ENCODE measurements around the gene TNFRSF6B. TPM values are rescaled to one million over a fixed set of nuclear protein-coding genes. Genes with fewer than 3 reads are reported as not detected.

Gene TNFRSF6B
- total RNA-seq, 2 experiments from 2014 or later: not detected

DNA sequence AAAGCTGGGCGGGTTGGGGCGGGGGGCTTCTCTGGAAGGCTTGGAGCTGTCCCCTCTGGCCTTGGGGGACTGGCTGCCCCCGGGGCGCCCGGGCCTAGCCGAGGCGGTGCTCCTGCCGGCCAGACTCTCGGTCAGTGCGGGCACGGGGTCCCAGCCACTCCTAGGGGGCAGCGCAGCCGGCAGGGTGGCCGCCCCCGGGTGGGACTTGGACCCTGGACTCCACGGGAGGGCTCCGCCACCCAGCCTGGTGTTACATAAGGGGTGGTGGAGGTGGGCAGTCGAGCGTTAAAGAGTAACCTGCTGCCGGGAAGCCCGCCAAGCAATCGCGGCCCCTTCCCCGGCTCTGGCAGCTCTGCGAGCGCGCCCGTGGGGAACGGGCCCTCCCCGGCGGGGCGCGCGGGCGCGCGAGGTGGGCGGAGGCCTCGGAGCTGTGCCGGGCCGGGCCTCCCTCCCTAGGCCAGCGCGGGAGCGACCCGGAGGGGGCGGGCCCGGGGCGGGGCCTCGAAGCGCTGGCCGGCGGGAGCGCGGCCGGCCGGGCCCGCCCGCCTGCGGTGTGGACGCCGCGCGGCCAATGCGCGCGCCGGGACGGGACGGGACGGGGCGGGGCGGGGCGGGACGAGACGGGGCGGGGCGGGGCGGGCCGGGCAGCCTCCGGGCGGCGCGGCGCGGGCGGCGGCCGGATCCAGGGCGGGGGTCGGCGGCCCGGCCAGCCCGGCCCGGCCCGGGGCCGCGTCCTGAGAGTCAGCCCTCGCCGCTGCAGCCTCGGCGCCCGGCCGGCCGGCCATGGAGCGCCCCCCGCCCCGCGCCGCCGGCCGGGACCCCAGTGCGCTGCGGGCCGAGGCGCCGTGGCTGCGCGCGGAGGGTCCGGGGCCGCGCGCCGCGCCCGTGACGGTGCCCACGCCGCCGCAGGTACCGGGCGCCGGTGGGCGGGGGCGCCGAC, 42.9 kb downstream of the TNFRSF6B start, which contains the start of gene SLC2A4RG:
Gene SLC2A4RG (plus strand): TSS at position 647 of the 940 bp plus-strand sequence. CDS start 137 bp downstream, at position 784.
- no peaks in the 10 kb centered on the region for H3K9me3 Mint-ChIP-seq
- POLR2A ChIA-PET: interaction anchor here (0.6 to 6.4 kb wide), 6 partner anchors 10 to 126 kb away, joined by 3 to 98 read pairs (median 3); partner anchors contain the start of genes ARFRP1, TPD52L2 and ZGPAT
- no peaks in the 10 kb centered on the region for H3K27me3 Mint-ChIP-seq
- H3K4me3 Mint-ChIP-seq: peak within 1 kb of the TSS; percentile 70
- peak within 1 kb of the TSS; percentile 30 for H3K27ac Mint-ChIP-seq
- ATAC-seq (ENCODE audit: low read depth) (peak; percentile 41), DNase-seq (peak; percentile 88)
- H3K4me1 Mint-ChIP-seq: peaks cover 11% of the 10 kb centered on the region
- H3K36me3 Mint-ChIP-seq: peaks cover 4% of the 10 kb centered on the region

DNA sequence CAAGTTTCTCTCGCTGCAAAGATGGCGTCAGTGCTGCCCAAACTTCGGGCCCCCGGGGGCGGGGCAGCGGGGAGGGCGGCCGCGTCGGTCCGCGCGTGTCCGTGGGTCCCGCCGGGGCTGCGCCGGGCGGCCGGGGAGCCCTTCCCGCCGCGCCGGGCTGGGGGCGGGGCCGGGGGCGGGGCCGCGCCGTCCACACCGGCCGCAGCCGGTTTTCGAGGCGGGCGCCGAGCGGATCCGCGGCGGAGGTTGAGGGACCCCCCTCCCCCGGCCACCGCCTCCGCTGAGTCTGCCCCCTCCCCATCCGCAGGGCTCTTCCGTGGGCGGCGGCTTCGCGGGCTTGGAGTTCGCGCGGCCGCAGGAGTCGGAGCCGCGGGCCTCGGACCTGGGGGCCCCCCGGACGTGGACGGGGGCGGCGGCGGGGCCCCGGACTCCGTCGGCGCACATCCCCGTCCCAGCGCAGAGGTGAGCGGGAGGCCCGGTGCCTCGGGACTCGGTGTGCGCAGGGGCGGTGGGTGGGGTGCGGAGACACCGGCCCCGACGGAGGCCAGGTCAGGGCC, 43.7 kb downstream of the TNFRSF6B start:
- H3K27ac Mint-ChIP-seq: peak overlapping the region; percentile 30
- DNase-seq (peak; percentile 81), ATAC-seq (ENCODE audit: low read depth) (peak; percentile 9)
- H3K27me3 Mint-ChIP-seq: no peaks in the 10 kb centered on the region
- POLR2A ChIA-PET: interaction anchor here (0.6 to 2.6 kb wide), 9 partner anchors 10 to 338 kb away, joined by 3 to 31 read pairs (median 4); partner anchors contain the start of genes ARFRP1, TPD52L2 and ZGPAT
- peaks cover 11% of the 10 kb centered on the region for H3K4me1 Mint-ChIP-seq
- peak overlapping the region; percentile 70 for H3K4me3 Mint-ChIP-seq
- H3K36me3 Mint-ChIP-seq: peaks cover 4% of the 10 kb centered on the region
- H3K9me3 Mint-ChIP-seq: no peaks in the 10 kb centered on the region

DNA sequence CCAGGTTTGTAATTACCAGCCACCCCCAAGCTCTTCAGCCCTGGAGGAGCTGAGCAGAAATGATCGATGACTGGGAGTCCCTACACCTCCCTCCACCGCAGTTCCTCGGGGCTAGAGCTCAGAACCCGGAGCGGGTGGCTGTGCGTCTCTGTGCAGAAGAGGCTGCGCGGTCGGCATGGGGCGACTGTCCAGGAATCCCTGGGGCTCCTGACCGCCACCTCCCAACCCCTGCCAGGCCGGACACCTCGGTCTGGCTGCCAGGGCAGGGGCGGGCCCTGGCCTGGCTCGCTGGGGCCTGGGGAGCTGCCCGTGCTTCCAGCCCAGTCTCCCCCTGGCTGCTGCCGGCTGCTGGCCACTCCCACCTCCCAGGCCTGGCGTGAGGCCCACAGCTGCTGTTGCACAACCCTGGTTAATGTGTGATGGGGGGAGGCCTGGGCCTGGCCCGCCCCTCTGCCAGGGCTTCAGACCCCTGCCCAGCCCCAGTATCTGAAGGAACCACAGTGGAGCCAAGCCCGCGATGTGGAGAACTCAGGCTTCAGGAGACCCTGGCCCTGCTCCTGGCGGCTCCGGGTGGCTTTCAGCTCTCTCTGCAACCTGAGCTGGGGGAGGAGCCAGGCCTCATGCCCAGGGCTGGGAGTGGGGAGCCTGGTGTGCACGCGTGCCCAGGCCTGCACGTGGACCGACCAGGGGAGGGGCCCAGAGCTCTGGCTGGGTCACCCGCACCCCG, 44.3 kb downstream of the TNFRSF6B start:
- Mint-ChIP-seq H3K4me1 (peaks cover 9% of the 10 kb centered on the region), H3K27me3 (no peaks in the 10 kb centered on the region), H3K36me3 (peaks cover 4% of the 10 kb centered on the region), H3K9me3 (no peaks in the 10 kb centered on the region), H3K4me3 (peak overlapping the region; percentile 70), H3K27ac (peak overlapping the region; percentile 54)
- DNase-seq (no peak), ATAC-seq (ENCODE audit: low read depth) (peak; percentile 10)
- POLR2A ChIA-PET: interaction anchor here (0.6 to 2.6 kb wide), 9 partner anchors 10 to 337 kb away, joined by 3 to 31 read pairs (median 4); partner anchors contain the start of genes ARFRP1, TPD52L2 and ZGPAT

DNA sequence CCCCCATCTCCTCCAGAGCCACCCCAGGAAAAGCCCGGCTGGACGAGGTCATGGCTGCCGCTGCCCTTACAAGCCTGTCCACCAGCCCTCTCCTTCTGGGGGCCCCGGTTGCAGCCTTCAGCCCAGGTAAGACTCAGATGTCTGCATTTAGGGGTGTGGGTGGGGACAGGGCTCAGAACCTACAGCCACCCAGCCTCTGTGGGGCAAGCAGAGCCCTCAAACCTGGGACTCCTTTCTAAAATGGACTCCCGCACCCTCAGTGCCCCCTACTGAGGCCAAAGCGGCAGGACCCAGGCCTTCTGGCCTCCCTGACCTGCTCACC, 44.9 kb downstream of the TNFRSF6B start:
- H3K9me3 Mint-ChIP-seq: no peaks in the 10 kb centered on the region
- H3K27ac Mint-ChIP-seq: peak overlapping the region; percentile 54
- H3K36me3 Mint-ChIP-seq: peaks cover 4% of the 10 kb centered on the region
- ATAC-seq (ENCODE audit: low read depth) (no peak), DNase-seq (no peak)
- H3K27me3 Mint-ChIP-seq: no peaks in the 10 kb centered on the region
- H3K4me3 Mint-ChIP-seq: peak overlapping the region; percentile 70
- H3K4me1 Mint-ChIP-seq: peaks cover 4% of the 10 kb centered on the region
- POLR2A ChIA-PET: interaction anchor here (1.3 to 2.6 kb wide), 5 partner anchors 9 to 337 kb away, joined by 3 to 31 read pairs (median 4); partner anchors contain the start of genes ARFRP1, TPD52L2 and ZGPAT

DNA sequence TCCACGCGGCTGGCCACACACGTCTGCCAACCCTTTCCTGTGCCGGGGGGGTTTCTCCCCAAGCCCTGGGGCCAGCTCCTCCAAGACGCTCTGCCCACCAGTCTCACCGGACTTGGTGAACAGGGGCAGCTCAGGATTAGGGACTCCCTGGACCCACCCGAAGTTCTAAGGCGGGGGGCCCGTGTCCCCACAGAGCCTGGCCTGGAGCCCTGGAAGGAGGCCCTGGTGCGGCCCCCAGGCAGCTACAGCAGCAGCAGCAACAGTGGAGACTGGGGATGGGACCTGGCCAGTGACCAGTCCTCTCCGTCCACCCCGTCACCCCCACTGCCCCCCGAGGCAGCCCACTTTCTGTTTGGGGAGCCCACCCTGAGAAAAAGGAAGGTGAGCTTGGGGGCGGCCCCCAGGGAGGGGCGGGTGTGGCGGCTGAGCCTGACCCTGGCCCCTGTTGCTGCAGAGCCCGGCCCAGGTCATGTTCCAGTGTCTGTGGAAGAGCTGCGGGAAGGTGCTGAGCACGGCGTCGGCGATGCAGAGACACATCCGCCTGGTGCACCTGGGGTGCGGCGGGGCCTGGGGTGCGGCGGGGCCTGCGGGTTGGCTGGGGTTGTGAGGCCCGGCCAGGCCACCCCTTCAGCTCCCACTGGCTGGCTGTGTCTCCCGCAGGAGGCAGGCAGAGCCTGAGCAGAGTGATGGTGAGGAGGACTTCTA, 45.4 kb downstream of the TNFRSF6B start:
- Mint-ChIP-seq H3K4me1 (peaks cover 1% of the 10 kb centered on the region), H3K27me3 (no peaks in the 10 kb centered on the region), H3K36me3 (peaks cover 4% of the 10 kb centered on the region), H3K4me3 (peak overlapping the region; percentile 70), H3K9me3 (no peaks in the 10 kb centered on the region), H3K27ac (no peak overlapping the region)
- ATAC-seq (ENCODE audit: low read depth) (no peak), DNase-seq (no peak)
- POLR2A ChIA-PET: interaction anchor here (1.4 to 2.6 kb wide), 4 partner anchors 9 to 123 kb away, joined by 3 to 31 read pairs (median 12); partner anchors contain the start of genes ARFRP1, TPD52L2 and ZGPAT

DNA sequence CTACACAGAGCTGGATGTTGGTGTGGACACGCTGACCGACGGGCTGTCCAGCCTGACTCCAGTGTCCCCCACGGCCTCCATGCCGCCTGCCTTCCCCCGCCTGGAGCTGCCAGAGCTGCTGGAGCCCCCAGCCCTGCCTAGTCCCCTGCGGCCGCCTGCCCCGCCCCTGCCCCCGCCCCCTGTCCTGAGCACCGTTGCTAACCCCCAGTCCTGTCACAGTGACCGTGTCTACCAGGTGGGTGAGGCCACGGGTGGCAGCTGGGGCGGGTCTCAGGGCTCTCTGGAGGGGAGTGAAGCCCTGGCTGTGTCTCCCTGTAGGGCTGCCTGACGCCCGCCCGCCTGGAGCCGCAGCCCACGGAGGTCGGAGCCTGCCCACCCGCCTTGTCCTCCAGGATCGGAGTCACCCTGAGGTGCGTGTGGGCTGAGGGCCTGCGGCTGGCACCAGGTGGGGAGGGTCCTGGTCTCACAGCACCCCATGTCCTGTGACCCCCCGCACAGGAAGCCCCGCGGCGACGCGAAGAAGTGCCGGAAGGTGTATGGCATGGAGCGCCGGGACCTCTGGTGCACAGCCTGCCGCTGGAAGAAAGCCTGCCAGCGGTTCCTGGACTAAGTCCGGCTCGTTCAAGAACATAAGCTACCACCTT, 46.1 kb downstream of the TNFRSF6B start:
- DNase-seq (no peak), ATAC-seq (ENCODE audit: low read depth) (no peak)
- Mint-ChIP-seq H3K27ac (no peak overlapping the region), H3K27me3 (no peaks in the 10 kb centered on the region), H3K9me3 (no peaks in the 10 kb centered on the region), H3K4me1 (peaks cover 1% of the 10 kb centered on the region), H3K4me3 (no peak overlapping the region), H3K36me3 (peaks cover 4% of the 10 kb centered on the region)
- POLR2A ChIA-PET: interaction anchor here (1.0 to 2.6 kb wide), 4 partner anchors 8 to 122 kb away, joined by 3 to 31 read pairs (median 12); partner anchors contain the start of genes ARFRP1, TPD52L2 and ZGPAT

DNA sequence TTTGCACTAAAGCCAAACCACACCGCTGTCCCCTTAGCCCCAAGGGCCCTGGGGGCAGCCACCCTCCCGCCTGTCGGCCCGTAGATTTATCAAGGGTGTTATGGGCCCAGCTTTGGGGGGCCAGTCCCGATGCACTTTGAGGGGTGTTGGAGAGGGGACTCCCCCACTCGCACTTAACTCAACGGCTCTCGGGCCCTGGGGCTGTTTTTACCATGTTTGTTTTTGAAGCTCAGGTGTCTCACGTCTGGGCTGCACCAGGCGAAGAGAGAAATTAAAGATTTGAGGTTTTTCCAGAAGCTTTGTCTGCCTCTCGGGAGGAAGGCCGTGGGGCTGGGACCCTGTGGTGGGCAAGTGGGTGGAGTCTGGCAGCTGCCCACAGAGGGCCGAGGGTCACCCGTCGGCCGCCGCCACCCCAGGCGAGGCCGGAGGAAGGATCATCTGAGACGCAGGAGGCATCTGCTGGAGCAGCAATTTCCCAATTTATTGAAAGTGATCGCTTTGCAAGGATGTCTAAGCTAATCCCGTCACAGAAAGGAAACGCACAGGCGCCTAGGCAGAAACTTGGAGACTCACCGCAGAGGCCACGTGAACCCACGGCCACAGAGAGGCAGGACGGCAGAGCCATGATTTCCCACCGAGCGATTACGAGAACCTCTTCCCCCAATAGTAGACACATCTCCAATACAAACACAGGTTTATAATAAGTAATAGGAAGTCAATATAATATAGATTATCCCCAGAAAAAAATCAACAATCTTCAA, 46.9 kb downstream of the TNFRSF6B start:
- DNase-seq: no peak
- POLR2A ChIA-PET: interaction anchor here (1.0 to 1.2 kb wide), 2 partner anchors 8 to 121 kb away, joined by 3 read pairs; partner anchors contain the start of gene TPD52L2
- Mint-ChIP-seq H3K36me3 (peaks cover 4% of the 10 kb centered on the region), H3K27ac (no peak overlapping the region), H3K4me1 (peaks cover 1% of the 10 kb centered on the region), H3K4me3 (no peak overlapping the region), H3K27me3 (no peaks in the 10 kb centered on the region), H3K9me3 (no peaks in the 10 kb centered on the region)
- no peak for ATAC-seq (ENCODE audit: low read depth)

DNA sequence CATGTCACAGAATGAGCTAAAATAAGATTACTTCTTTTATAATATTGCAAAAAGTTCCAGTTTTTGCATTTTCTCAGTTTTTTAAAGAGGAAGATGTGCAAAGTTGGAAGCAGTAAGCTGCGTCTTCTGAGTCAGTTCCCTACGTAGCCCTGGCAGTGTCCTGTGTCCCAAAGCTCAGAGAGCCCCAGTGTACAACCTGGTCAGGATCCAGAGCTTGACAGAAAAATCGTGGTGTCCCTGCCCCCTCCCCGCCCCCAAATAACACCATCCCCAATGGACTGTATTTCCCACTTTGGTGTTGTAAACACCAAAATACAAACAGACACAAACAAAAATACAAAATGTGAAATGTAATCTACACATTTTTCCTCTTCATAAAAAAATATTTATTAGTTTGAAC, 47.7 kb downstream of the TNFRSF6B start:
- DNase-seq: no peak
- Mint-ChIP-seq H3K27me3 (no peaks in the 10 kb centered on the region), H3K27ac (no peak overlapping the region), H3K9me3 (no peaks in the 10 kb centered on the region), H3K4me1 (peaks cover 1% of the 10 kb centered on the region), H3K36me3 (peaks cover 4% of the 10 kb centered on the region), H3K4me3 (no peak overlapping the region)
- POLR2A ChIA-PET: no interaction called here
- no peak for ATAC-seq (ENCODE audit: low read depth)

DNA sequence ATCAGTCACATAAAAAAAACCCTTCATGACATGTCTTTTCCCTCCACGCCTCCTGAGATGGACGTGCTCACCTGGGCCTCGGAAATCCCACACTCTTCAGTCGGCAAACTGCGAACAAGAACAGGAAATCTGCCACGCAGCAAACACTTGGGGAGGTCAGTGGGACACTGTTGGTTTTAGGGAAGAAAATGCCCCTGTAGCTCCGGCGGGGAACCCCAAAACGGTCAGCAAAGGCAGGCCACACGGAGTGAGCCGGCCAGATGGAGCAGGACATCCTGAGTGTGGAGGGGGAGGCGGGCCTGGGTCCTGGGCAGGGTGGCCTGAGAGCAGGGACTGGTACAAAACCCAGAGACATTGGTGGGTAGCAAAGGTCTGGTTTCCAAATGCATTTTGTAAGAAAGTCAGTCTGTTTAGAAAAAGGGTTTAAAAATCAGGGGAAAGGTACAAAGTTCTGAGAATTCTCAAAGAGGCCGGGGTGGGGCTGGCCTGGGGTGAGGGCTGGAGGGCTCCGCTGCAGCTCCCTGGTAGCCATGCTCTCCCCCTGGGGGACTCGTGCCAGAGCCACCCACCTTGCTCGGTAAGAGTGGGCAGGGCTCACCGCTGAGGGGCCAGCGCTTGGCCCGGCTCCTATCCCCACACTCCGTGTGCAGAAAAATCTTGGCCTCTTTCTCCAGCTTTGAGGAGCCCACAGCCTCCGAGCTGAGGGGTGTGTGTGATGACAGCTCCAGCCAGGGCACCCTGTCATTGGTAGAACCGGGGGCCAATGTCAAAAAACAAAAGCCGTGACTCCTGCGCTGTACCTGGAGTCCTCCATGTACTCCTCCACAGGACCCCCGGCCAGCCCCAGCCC, 48.3 kb downstream of the TNFRSF6B start:
- Mint-ChIP-seq H3K9me3 (no peaks in the 10 kb centered on the region), H3K27me3 (no peaks in the 10 kb centered on the region), H3K4me3 (no peak overlapping the region), H3K4me1 (peaks cover 4% of the 10 kb centered on the region), H3K27ac (peak overlapping the region; percentile 48), H3K36me3 (peaks cover 4% of the 10 kb centered on the region)
- ATAC-seq (ENCODE audit: low read depth): no peak
- DNase-seq: no peak
- POLR2A ChIA-PET: interaction anchor here (1.2 to 1.4 kb wide), 2 partner anchors 9 to 37 kb away, joined by 3 to 4 read pairs; partner anchors contain the start of genes ARFRP1, LIME1 and ZGPAT

DNA sequence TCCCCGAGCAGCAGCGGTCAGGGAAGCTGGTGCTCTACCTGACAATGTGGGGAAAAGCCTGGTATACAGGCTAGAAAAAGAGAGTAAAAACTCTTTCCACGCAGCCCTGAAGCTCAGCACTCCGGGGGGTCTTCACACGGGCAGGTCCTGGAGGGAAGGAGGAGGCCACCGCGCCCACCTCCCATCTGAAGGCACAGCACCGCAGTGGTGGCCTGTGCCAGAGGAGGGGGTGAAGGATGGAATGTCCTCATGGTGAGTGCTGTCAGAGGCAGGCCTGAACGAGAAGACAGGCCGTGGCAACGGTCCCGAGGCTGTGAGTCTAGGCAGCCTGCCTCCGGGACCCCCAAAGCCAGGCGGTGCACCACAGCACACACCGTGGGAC, 49.0 kb downstream of the TNFRSF6B start:
- H3K4me1 Mint-ChIP-seq: peaks cover 5% of the 10 kb centered on the region
- no peak overlapping the region for H3K4me3 Mint-ChIP-seq
- H3K9me3 Mint-ChIP-seq: no peaks in the 10 kb centered on the region
- H3K27ac Mint-ChIP-seq: peak overlapping the region; percentile 54
- ATAC-seq (ENCODE audit: low read depth) (no peak), DNase-seq (no peak)
- H3K36me3 Mint-ChIP-seq: peaks cover 4% of the 10 kb centered on the region
- H3K27me3 Mint-ChIP-seq: no peaks in the 10 kb centered on the region
- POLR2A ChIA-PET: interaction anchor here (1.2 to 1.4 kb wide), 2 partner anchors 9 to 38 kb away, joined by 3 to 4 read pairs; partner anchors contain the start of genes ARFRP1, LIME1 and ZGPAT

All from activated naive CD8-positive, alpha-beta T cell treated with anti-CD3 and anti-CD28 coated beads, Interleukin-2, amount 10 ng/mL, durations not matched to agents 7 days and 5 days (primary cell).